OCI-LY3 (cell line): ENCODE data around the gene CRB1.

ENCODE experiments used
- EZH2phosphoT487 ChIP-seq: fragments of 200-600 bp; shearing (Covaris generic); IDR thresholded peaks from 2 replicates; pipeline ENCODE4 v1.6.1; 2018; ENCODE audit warnings: antibody characterized with exemption, mixed run types, low read depth
- TF ChIP-seq, protein P1 (sequence below): fragments of 200-600, 300-600 bp; sonication (generic); IDR thresholded peaks from 2 replicates; pipeline ENCODE4 v1.5.1; 2014; ENCODE audit warnings: antibody characterized with exemption, low read length, low read depth

- TF ChIP-seq, protein P1, sequence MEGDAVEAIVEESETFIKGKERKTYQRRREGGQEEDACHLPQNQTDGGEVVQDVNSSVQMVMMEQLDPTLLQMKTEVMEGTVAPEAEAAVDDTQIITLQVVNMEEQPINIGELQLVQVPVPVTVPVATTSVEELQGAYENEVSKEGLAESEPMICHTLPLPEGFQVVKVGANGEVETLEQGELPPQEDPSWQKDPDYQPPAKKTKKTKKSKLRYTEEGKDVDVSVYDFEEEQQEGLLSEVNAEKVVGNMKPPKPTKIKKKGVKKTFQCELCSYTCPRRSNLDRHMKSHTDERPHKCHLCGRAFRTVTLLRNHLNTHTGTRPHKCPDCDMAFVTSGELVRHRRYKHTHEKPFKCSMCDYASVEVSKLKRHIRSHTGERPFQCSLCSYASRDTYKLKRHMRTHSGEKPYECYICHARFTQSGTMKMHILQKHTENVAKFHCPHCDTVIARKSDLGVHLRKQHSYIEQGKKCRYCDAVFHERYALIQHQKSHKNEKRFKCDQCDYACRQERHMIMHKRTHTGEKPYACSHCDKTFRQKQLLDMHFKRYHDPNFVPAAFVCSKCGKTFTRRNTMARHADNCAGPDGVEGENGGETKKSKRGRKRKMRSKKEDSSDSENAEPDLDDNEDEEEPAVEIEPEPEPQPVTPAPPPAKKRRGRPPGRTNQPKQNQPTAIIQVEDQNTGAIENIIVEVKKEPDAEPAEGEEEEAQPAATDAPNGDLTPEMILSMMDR = no peak
- TF ChIP-seq EZH2phosphoT487 = no peak
Measured at GRCh38 chr1:197360068-197360467, 92.0 kb downstream of the CRB1 start.
